CD4-positive, alpha-beta T cell treated with Interleukin-10 for 1 hour (primary cell): ENCODE measurements around the gene SOX6.

Experiments
- DNase-seq: peaks from one replicate; pipeline ENCODE4 v3.0.0-alpha.2; 2020

The SOX6 gene

DNA sequence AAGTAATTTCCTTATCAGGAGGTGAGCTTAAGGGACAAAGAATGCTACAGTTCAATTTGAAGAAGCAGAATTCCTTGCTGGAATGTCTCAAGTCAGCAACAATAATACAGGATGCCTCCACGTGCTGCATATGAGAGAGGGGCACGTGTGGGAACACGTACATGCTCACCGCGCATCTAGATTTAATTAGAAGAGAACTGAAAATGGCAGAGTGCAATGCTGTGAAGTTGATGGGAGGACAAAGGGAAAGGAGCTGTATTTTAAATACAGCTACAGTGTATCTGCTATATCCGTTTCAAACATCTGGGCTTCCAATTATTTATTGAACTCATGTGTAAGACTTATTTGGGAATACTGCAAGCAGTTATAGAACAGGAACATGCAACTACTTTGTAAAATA lies 328.7 kb downstream of the SOX6 start:
- DNase-seq, result no peak

DNA sequence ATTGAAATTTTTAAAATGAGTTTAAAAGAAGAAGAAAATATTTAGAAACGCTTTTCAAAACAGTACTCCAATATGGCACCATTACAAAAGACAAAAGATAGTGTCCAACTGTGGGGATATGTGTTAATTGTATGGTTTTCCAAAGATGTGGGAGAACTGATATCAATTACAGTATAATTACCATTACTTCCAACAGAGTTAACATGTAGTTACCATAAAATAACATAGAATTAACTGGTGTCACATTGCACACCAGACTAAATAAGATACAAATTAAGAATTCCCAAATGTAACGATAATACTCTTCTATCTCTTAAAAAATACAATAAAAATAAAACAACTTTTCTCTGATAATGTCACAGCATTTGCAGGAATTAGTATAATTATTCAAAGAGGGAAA lies 329.5 kb downstream of the SOX6 start:
- no peak for DNase-seq

DNA sequence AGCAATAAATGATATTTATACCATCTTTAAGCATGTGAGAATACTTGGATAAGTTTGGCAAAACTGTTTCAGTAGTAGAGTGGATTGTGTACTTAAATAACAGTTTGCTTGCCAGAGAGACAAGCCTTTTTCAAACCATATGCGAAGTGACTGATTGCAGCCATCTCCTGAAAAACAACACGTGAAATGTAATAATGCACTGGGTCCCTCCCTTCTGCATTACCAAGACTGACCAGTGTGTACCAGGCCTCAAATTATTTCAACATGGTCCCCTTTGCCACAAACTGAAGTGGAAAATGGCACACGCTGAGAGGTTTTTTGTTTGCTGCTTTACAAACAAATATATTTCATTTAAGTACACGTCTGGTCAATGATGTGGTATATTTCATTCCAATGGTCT lies 337.4 kb downstream of the SOX6 start:
- no peak for DNase-seq

DNA sequence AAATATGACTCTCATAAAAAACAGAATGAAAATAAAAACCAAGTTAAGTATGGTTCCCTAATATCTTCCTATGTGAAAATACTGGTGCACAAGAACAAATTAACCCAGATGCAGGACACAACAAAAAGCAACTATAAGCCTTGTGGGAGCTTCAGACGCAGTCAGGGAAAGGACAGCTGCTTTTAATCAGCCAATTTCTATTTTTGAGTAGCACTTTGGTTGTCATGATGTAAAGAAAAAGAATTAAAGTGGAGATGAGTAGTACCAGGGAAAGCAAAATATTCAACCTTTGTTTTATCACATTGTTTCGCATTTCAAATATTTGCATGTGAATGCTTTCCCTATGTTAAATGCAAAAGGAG lies 339.9 kb downstream of the SOX6 start:
- DNase-seq, result no peak

DNA sequence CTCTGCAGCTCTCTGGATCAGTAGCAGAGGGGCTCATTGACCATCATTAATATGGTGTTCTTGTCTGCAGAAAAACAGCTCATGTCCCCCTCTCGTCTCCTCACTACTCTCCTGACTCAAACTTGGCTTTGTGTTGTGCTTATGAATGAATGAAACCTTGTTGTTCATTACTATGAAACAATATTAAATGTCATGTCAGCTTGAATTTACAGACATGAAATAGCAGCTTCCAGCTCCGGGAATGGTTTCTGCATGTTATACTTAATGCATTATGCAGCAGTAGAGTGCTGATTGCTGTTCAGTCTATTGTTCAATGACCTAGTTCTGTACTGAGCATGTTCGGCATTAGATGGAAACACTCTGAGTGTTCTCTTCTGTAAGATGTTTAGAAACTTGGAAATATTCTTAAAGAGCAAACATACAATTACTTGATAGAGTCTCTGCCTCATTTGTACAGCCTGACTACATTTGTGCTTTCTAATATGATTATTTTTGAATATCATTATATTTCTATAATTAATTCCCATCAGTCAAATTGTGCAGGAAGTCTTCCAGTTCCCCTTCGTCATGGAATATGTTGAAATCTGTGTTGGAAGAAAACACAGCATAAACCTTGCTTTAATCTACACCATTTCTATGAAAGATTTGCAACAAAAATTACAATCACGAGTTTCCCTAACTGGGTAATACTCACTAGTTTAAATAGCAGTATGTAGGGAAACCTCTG lies 340.4 kb downstream of the SOX6 start:
- no peak for DNase-seq

DNA sequence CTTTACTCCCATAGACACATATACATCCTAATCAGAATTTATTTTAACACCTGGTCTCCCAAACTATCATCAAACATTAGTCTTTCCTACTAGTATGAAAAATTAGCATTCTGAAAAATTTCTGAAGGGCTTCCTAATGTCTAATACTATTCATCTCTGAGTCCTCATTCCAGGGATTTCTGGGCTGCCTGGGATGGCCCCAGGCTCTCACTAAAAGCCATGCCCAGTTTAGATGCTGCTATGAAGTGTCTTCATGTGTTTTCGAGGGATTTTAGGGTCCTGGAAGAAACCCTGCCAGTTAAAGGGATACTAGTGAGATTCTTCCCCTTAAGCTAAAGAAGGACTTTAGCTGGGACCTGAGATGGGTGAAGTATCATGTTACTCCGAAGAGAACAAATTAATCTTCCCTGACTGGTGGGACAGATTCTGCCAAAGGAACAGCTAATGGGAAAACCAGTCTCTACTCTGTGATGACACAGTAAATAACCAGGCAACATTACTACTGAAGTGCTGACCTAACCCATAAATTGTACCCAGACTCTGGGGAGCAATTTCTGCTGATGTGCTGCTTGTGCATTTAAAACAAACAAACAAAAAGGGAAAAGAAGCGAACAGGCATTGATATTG lies 342.6 kb downstream of the SOX6 start:
- no peak for DNase-seq

DNA sequence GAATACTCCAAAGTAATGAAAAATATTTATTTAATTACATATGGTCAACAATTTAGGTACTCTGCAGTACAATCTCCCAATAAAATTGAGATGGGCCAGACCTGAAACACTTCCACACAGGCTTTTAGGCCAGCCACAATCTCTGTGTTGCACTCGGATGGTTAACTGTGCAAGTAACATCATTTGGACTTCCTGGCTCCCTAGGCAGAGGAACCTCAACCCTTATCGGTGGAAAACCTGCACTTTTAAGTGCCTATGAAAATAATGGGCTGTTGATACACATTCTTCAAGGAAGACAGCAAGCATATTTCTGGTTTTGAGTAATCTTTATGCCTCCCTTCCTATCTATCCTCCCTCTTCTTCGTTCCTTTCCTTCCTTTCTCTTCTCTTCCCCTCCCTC lies 343.1 kb downstream of the SOX6 start:
- DNase-seq, result no peak

DNA sequence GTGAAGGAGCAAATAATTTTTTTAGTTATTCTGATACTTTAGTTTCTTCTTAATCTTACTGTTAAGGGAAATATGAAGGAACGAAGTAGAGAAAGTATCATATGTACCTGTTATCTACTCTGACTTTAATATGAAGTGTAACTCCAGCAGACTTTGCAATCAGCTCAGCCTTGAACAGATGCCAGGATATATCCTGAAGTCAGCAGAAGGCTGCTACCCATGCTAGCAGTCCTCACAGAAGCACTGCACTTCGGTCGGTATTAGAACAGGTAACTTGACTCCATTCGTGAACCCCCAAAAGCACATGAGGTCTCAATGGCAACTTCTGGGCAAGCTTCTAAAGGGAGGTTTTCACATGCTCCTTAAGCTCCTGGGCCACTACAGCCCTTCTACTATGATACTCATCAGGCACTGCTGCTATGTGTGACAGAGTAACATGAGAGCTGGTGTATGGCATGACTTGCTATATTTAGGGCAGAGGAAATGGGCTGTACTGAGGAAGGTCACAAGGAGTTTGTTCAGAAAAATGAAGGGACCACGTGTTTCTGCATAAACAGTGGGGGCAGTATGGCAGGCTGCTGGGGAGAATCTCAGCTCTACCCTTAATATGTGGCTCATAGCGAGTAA lies 344.1 kb downstream of the SOX6 start:
- DNase-seq, result no peak

DNA sequence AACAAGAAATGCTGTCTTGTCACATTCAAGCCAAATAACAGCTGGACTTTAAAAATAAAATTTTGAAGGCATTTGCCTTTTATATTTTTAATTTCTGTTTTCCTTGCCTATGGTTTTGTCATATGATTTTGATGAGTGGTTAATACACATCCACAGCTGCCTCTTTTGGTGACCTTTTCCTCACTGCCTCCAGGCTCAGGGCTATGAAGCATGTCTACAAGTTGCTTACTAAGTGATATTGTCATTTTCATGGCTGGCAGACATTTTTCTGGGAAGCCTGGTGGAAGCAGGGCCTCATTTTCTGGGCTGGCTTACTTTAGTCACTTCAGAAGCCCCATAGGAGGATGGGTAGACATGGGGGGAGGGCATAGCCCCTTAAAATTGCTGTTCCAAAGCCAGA lies 344.9 kb downstream of the SOX6 start:
- no peak for DNase-seq

DNA sequence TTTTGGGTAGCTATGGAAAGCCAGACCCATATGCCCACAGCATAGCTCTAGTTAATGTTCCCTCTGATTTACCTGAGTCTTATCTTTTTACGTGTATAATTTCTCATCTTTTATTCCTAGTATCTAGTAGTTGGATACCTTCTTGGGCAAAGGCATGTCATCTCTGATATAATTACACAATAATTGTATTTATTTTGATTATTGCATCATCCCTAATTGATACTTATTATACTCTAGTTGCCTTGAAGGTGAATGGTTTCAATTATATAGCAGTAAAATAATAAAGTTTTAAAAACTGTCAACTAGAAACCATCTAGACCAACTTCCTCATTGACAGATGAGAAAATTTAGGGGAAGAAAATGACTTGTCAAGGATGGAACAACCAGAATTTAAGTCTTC lies 347.3 kb downstream of the SOX6 start:
- DNase-seq, result no peak

DNA sequence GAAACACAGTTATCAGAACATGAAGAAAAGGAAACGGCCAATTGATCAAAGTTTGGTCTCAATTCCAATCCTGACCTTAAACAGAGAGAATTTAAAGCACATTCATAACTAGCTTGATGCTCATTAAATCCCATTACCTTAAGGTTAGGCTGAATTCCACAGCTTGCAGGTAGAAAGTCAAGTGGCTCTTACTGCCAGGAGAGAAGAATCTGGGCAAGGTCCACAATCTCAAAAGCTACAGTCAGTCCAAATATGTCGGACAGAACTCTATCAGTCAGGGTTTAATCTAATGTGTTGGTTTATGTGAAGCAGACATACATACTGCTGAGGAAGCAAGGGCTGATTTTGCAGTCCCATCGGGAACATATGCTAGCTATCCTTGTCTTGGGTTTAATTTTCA lies 348.8 kb downstream of the SOX6 start:
- DNase-seq, result no peak

DNA sequence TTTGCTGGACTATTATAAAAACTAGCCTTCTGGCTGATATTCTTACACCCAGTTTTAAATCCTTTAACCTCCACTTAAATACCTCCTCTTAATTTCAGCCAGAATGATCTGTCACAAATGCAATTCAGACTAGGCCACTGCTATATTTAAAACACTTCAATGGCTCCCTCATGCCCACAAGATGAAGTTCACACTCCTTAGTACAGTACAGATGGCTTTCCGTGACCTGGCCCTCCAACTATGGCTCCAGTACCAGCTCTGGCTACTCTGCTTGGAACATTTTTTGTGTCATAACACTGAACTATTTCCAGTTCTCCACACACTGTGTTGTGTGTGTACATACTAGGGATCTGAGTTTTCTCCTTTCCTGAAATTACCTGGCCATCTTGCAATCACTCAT lies 353.4 kb downstream of the SOX6 start:
- DNase-seq, result no peak

DNA sequence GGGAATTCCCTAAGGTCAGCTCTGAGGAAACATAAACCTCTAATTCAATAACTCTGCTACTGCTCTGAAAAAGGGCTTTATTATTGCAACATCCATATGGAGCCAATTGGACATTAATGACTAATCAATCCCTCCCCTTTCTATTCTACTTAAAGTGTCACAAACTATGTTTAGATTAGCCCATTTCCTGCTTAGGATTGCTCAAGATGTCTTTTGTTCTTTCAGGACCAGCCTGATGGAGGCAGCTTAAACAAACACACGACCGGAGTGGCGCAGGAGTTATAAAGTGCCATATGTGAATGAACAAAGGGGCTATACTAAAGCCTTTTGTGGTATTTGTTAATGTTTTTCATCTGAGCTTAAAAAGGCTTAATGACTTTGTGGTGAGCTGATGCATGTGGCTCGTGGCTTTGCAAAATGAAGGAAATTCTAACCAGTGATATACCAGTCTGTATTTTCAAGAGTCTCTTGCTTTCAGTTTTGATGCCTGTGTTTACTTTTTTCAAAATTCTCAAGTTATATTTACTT lies 354.4 kb downstream of the SOX6 start:
- DNase-seq, result no peak

DNA sequence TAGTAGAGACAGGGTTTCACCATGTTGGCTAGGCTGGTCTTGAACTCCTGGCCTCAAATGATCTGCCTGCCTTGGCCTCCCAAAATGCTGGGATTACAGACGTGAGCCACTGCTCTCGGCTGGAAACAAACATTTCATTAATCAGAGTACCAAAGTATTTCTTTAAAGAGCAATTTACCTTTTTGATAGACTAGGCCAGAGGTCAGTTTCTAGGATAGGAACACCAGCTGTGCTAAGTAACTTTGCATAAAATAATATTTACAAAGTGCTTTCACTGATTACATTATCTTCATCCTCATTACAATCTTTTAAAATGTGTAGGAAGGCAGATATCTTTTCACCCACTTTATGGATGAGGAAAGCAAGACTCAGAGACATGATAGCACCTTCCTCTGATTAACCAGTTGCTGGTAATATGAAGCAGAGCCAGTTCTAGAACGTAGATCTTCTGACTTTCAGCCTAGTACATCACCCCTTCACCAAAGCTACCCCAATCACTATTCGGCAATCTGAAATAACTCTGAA lies 355.2 kb downstream of the SOX6 start:
- DNase-seq, result no peak

DNA sequence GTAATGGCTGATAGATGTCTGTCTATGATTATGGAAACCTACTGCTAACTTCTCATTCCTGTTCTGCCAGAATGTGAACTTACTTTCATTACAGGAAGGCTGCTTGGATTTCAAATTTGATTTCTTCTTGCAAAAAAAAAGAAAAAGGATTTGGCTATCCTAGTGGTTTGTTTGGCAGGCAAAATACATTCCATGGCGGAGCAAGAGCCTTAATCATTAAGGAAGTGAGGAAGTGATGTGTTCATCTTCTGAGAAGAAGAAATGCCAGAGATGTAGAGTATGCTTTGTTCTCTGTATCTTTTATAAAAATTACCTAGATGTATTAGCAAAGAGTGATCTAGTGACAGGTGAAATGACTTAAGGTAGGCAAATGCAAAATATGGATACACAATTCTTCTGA lies 356.3 kb downstream of the SOX6 start:
- no peak for DNase-seq

DNA sequence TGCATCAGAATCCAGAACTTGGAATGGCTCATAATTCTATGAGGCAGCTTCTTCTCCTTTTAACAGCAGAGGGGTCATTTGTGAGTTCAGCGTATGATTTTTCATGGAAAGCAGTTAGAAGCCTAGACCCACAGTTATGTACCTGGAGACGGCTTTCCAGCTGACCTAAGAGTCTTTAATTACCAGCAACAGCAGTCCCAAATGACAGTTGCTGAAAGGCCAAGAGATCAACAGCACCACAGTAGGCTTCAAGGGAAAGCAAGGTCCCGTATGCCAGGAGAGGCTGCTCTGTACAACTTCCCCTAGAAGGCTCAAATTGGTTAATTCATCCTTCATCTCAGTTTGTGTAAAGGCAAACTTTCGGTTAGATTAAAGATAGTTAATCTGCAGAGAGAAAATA lies 363.0 kb downstream of the SOX6 start:
- DNase-seq, result no peak

DNA sequence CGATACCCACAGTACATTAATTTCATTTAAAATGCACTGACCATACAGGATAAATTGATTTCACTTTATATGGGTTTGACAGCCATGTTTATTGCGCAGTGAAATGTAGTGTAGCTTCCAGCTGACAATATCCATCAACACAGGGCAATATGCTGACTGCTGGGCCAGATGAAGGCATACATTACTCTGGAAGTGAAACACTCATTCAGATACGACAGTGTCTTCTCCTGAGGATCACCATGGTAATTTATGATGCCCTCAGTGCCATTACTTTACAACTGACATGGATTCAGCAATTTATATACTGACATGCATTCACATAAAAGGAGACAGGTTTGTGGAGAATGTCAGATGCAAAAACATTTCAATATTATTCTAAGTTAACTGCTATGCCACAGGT lies 365.1 kb downstream of the SOX6 start:
- no peak for DNase-seq

DNA sequence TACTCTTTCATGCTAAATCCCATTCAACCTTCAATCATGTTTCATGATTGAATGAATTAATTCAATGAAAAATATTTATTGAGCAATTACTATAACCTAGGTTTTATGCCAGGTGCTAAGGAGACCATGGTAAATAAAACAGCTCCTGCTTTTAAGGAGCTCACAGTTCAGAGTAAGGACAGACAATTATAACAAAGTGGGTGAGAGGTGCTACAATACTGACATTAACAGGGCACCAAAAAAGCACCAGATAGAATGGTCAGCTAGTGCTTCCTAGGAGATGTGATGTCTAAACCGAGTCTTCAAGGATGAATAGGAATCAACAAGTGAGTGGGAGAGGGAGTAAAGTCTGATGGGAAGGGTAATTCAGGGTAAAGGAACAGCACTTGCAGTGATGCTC lies 366.7 kb downstream of the SOX6 start:
- DNase-seq, result no peak

DNA sequence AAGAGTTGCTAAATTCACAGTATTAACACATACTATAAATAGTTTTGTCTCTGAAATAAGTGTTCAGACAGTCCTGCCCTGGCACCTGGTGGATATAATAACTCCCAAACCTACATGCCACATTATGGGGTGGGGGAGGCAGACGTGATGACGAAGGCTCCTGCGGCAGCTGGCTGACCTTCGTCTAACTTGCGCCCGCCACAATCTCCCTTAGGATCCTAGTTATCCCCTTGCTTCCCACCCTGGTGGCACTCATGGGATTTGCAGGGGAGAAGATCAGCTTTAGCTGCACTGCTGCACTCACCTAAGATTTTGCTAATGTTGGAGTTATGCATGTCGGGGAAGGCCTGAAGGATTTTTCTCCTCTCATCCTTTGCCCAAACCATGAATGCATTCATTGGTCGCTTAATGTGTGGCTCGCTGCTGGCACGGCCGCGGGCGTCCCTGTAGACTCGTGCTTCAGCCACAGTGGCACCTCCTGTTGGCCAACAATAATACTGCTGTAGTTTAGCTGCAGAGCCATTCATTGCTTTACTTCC lies 367.6 kb downstream of the SOX6 start:
- DNase-seq, result no peak

DNA sequence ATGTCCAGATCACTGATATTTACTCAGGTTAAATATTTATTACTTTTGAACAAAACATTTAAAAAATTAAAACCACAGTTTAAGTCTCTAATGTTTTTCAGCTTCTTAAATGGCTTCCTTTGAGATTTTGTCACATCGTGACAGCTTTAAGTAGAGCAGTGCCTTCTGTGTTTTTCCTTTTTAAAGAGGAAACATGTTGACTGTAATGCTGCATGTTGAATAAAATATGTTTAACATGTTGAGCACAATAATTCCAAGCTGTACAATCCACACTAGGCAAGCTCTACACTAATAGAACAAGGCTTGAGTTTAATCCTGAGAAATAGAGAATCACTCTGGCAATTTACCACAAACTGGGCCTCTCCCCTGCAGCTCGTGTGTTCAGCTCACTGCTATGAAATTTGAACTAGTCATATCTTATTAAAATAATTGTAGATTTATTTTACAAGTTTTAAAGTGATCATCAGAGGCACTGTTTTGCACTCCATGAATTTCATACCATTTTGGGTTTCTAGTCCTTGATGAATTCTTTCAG lies 368.3 kb downstream of the SOX6 start:
- DNase-seq, result no peak

DNA sequence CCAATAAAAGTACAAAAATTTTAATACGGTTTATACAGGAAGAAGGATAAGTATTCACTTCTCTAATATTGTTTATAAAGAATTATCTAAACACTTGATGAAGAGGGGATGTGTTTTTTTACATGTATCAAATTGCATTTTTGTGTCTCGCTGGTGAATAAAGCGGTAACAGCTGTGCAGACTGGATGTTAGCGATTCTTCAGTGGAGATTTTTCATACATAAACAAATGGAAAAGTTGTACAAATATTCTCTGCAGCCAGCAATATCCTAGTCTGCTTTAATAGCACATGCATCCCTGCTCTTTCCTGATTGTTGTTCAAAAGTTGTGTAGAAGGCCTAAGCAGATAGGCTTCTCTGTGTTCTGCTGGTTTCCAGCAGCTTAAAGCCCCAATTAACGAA lies 369.3 kb downstream of the SOX6 start:
- DNase-seq, result no peak

DNA sequence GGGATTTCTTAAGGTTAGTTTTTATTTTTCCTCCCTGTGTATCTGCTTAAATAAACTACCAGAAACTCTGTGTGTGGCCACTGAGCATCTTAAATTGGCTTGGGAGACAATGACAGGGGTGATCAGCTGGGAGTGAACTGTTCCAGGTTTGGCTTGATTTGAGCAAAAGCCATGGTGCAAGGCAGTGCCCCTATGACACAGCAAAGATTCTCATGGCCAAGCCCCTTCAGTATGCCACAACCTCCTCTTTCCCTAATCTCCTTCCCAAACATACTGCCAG lies 370.5 kb downstream of the SOX6 start:
- DNase-seq, result no peak

DNA sequence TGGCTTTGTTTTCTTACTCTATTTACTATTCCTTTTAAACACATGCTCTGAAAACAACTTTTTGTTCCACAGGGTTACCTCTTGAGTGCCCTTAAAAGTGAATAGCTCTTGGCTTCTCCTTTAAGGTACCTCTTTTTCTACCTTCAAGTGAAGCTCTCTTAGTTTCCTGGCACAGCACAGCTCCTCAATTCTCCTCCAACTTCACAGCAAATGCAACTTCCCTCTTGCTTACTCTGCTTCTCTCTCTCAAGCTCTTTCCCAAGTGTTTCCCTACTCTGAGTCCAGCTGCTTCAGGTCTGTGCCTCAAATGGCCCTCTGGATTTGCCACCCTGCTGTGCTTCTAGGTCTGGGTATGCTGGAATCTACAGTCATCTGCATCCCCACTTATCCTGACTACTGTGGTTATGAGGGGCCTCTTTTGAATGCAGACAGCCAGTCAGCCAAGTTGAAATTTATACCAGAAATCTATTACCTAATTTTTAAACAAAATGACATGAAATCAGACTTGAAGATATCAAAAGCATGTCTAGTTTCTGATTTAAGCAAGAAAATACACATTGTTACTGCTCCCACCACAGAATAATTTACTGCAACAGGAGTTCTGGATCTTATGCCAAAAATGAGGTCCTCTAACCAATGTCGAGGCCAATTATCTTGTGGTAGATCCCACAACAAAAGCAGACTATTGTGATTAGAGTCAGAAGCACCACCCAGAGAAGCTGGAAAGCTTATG lies 371.1 kb downstream of the SOX6 start:
- no peak for DNase-seq
